ENCODE measurements around the gene MYO3B.

MYO3B gene

DNA sequence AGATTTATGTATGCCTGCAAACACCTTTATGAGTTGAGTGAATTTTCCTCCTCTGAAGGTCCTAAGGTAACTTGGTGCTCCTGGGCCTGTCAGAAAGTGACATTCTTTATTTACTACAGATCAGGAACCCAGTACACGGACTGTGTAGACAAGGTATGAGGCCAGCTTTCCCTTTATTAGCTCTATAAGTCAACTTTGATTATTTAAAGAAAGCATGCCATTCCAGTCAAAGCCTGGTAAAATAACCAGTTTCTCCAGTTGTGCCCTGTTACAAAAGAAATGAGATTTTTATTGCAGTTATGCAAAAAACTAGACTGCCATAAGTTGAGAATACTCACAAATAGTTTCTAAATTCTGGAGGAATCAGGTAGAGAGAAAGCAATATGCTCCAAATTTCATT is 271.1 kb downstream of the MYO3B start:
- peaks cover 8% of the 10 kb centered on the region for H3K27me3 ChIP-seq (ENCODE audit: insufficient read depth, low read length, poor library complexity)
- no peak overlapping the region for H3K4me2 ChIP-seq (ENCODE audit: insufficient read depth, low read length)
- H3K4me1 ChIP-seq (ENCODE audit: insufficient read depth, low read length): no peaks in the 10 kb centered on the region
- no peak overlapping the region for H3K9ac ChIP-seq (ENCODE audit: low read depth, low read length)
- H3K27ac ChIP-seq (ENCODE audit: low read length): no peak overlapping the region
- H3K36me3 ChIP-seq (ENCODE audit: insufficient read depth, low read length): no peaks in the 10 kb centered on the region
- H3K4me3 ChIP-seq (ENCODE audit: low read depth in 1 of 2, low read length in 2 of 2): no peak overlapping the region
- H4K20me1 ChIP-seq (ENCODE audit: insufficient read depth, low read length): no peaks in the 10 kb centered on the region
- H3K9me3 ChIP-seq (ENCODE audit: insufficient read depth, low read length, severe bottlenecking): no peaks in the 10 kb centered on the region
- no peak for TF ChIP-seq EZH2 (IDR thresholded peaks at IDR 0.05; ENCODE audit: borderline replicate concordance, low read depth, low read length, severe bottlenecking)
- TF ChIP-seq, protein P1, sequence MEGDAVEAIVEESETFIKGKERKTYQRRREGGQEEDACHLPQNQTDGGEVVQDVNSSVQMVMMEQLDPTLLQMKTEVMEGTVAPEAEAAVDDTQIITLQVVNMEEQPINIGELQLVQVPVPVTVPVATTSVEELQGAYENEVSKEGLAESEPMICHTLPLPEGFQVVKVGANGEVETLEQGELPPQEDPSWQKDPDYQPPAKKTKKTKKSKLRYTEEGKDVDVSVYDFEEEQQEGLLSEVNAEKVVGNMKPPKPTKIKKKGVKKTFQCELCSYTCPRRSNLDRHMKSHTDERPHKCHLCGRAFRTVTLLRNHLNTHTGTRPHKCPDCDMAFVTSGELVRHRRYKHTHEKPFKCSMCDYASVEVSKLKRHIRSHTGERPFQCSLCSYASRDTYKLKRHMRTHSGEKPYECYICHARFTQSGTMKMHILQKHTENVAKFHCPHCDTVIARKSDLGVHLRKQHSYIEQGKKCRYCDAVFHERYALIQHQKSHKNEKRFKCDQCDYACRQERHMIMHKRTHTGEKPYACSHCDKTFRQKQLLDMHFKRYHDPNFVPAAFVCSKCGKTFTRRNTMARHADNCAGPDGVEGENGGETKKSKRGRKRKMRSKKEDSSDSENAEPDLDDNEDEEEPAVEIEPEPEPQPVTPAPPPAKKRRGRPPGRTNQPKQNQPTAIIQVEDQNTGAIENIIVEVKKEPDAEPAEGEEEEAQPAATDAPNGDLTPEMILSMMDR (IDR thresholded peaks at IDR 0.05; ENCODE audit: borderline replicate concordance, extremely low read depth, low read length, poor library complexity, severe bottlenecking): no peak
- H3K79me2 ChIP-seq (ENCODE audit: insufficient read depth, low read length): no peaks in the 10 kb centered on the region
- DNase-seq (no peak), ATAC-seq (ENCODE audit: insufficient read depth, low read depth) (no peak)
- no peak overlapping the region for H2AFZ ChIP-seq (ENCODE audit: low read depth, low read length)

DNA sequence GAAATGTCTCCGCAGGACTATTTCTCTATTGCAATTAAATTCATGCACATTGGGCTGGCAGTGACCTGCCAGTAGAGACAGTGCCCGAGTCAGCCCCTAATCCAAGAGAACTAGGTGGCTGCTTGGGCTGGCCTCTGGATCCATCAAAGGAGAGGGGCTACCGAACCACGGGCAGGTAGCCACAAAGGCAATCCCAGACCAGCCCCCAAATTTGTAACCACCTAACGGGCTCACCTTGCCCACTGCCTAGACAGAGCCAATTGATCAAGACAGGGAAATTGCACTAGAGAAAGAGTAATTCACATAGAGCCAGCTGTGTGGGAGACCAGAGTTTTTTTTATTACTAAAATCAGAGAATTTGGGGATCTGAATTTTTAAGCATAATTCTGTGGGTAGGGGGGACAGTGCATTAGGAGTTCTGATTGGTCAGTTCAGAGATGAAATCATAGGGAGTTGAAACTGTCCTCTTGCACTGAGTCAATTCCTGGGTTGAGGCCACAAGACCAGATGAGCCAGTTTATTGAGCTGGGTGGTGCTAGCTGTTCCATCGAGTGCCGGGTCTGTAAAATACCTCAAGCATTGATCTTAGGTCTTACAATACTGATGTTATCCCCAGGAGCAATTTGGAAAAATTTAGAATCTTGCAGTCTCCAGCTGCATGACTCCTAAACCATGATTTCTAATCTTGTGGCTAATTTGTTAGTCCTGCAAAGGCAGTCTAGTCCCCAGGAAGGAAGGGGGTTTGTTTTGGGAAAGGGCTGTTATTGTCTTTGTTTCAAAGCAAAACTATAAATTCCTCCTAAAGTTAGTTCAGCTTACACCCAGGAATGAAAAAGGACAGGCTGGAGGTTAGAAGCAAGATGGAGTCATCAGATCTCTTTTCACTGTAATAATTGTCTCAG is 276.8 kb downstream of the MYO3B start:
- H3K4me2 ChIP-seq (ENCODE audit: insufficient read depth, low read length): no peak overlapping the region

DNA sequence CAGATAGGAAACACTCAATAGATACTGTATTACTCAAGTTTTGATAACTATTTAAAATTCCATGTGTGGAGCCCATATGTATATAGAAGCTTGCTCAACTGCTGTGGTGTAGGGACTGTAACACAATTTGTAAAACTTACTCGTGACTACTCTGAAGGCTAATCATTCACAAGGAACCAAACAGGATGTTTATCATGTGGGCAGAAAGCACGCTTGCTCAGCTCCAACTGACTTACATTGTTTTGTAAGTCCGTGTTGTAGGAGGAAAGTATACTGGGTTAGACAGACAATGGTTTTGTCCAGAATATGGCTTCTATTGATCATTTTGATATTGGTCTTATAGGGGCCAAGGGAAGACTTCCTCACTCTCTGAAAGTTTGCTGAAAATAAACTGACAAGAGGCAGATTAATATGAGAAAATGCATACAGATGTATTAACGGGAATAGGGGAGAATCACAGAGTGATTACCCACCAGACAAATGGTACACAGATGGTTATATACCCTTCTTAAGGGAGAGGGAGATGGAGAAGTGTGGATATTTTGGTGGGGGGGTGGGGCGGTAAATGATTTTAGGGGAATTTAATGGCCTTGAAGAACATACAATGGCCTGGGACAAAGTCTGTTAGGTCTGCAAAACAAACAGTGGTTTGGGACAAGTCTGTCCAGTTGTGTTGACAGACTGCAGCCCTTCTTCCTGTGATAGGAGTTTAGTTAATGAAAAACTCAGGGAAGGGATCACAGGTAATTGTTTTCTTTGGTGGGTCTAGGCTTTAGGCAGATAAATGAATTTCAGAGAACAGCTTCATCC is 277.9 kb downstream of the MYO3B start:
- no peak overlapping the region for H3K9ac ChIP-seq (ENCODE audit: low read depth, low read length)
- H3K9me3 ChIP-seq (ENCODE audit: insufficient read depth, low read length, severe bottlenecking): no peaks in the 10 kb centered on the region
- H3K4me1 ChIP-seq (ENCODE audit: insufficient read depth, low read length): no peaks in the 10 kb centered on the region
- no peak for TF ChIP-seq EZH2 (IDR thresholded peaks at IDR 0.05; ENCODE audit: borderline replicate concordance, low read depth, low read length, severe bottlenecking)
- TF ChIP-seq, protein P1 (IDR thresholded peaks at IDR 0.05; ENCODE audit: borderline replicate concordance, extremely low read depth, low read length, poor library complexity, severe bottlenecking): no peak
- H3K79me2 ChIP-seq (ENCODE audit: insufficient read depth, low read length): no peaks in the 10 kb centered on the region
- H2AFZ ChIP-seq (ENCODE audit: low read depth, low read length): no peak overlapping the region
- H3K27me3 ChIP-seq (ENCODE audit: insufficient read depth, low read length, poor library complexity): peaks cover 6% of the 10 kb centered on the region
- H3K27ac ChIP-seq (ENCODE audit: low read length): no peak overlapping the region
- no peaks in the 10 kb centered on the region for H3K36me3 ChIP-seq (ENCODE audit: insufficient read depth, low read length)
- no peak overlapping the region for H3K4me3 ChIP-seq (ENCODE audit: low read depth in 1 of 2, low read length in 2 of 2)
- H4K20me1 ChIP-seq (ENCODE audit: insufficient read depth, low read length): no peaks in the 10 kb centered on the region
- DNase-seq: no peak
- no peak overlapping the region for H3K4me2 ChIP-seq (ENCODE audit: insufficient read depth, low read length)
- no peak for ATAC-seq (ENCODE audit: insufficient read depth, low read depth)

More for the DNA sequence above, 276.8 kb downstream of the MYO3B start:
- no peaks in the 10 kb centered on the region for H3K4me1 ChIP-seq (ENCODE audit: insufficient read depth, low read length)
- no peaks in the 10 kb centered on the region for H4K20me1 ChIP-seq (ENCODE audit: insufficient read depth, low read length)
- H3K9ac ChIP-seq (ENCODE audit: low read depth, low read length): no peak overlapping the region
- no peaks in the 10 kb centered on the region for H3K9me3 ChIP-seq (ENCODE audit: insufficient read depth, low read length, severe bottlenecking)
- ATAC-seq (ENCODE audit: insufficient read depth, low read depth): no peak
- no peak overlapping the region for H3K4me3 ChIP-seq (ENCODE audit: low read depth in 1 of 2, low read length in 2 of 2)
- H3K27me3 ChIP-seq (ENCODE audit: insufficient read depth, low read length, poor library complexity): peaks cover 6% of the 10 kb centered on the region
- no peak overlapping the region for H2AFZ ChIP-seq (ENCODE audit: low read depth, low read length)
- no peak overlapping the region for H3K27ac ChIP-seq (ENCODE audit: low read length)
- no peaks in the 10 kb centered on the region for H3K36me3 ChIP-seq (ENCODE audit: insufficient read depth, low read length)
- DNase-seq: no peak
- H3K79me2 ChIP-seq (ENCODE audit: insufficient read depth, low read length): no peaks in the 10 kb centered on the region
- TF ChIP-seq EZH2 (IDR thresholded peaks at IDR 0.05; ENCODE audit: borderline replicate concordance, low read depth, low read length, severe bottlenecking): no peak
- TF ChIP-seq, protein P1 (IDR thresholded peaks at IDR 0.05; ENCODE audit: borderline replicate concordance, extremely low read depth, low read length, poor library complexity, severe bottlenecking): no peak

Measured in DND-41 (cell line).